T follicular helper cell (primary cell): ENCODE results near the gene PTPRG.

Experiments used
- DNase-seq: peaks from one replicate; pipeline ENCODE4 v3.0.0-alpha.2; 2020; ENCODE audit warnings: low read depth

Gene PTPRG

GRCh38 chr3:61562721-61563312 lies 1.4 kb downstream of the PTPRG start:
- DNase-seq, result no peak

- no peak for DNase-seq
These were observed 2.2 kb downstream of the PTPRG start for GRCh38 chr3:61563313-61564271.

DNA sequence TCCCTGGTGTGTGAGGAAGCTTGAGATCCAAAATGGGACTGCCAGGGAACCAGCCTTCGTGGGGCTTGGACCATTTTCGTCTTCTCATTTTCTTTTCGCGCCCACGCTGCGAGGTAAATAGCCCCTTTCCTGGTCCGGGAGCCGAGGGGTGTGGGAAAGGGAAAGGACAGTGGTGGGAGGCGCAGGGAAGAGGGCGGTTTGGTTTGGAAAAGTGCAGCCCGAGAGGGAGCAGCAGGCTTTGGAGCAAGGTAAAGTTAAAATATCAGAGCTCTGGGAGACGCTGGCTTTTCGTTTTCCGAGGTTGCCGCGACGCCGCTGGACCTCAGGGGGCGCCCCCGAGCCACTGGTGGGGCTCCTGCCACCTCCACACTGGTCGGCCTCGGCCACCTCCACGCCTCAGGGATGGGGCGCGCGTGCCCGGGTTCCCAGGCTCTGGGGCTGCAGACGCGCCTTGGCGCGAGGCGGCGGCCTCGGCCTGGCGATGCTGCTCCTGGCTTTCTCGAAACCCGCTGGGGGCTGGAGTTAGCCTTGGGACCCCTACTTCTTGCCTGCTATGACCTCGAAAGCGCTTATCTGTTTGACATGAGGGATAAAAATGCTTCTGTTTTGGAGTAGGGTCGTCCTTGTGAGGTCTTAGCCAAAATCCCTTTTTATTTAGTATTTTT lies 3.2 kb downstream of the PTPRG start:
- DNase-seq, result no peak

DNA sequence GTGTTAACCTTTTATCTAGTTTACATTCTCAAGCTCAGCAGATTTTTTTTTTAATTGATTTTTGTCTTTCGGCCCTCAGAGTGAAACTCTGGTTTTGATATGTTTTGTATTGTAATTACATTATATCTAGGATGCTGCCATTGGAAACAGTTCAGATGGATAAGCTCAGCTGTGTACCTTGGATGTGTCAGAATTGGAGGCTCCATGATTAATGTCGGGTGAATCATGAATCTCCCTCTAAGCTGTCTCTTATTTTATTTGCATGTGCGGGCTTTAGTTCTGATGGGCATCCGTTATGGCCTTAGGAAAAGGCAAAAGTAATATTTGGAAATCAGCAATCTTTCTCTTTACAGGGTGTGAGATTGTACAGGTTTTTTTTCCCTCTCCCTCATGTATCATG lies 4.2 kb downstream of the PTPRG start:
- DNase-seq, result no peak

GRCh38 chr3:61568127-61568526 lies 6.8 kb downstream of the PTPRG start:
- DNase-seq, result no peak

DNA sequence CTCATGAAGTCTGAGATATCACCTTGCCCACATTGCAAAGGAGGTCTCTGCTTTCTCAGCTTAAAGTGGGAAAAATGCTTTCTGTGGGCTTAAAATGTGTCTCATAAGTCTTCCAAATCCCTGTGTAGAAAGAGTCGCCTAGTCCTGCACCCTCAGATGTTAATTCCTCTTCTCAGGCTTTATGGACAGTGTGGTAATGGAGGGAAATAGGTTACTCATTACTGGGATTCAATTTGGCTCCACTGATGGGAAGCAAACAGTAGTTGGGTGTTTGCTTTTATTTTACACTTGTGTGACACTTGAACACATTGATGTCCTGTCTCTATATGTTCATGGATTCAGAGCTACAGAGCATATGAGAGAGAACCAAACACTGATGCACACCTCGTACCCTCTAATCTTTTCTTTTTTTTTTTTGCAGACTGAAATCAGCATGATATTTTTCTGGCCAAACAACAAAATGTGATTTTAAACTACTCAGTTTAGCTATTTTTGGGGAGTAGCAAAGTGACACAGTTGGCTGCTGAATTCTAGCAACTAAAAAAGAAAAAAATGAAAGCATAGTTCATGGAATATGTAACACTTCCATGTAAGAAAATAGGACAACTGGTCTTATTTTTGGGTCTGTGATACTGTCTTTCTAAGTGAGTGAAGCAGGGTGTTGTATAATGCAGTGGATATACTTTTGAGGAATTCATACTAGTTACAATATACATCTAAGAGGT lies 8.6 kb downstream of the PTPRG start:
- no peak for DNase-seq

- DNase-seq, result no peak
These were observed 9.4 kb downstream of the PTPRG start for GRCh38 chr3:61570813-61571212.

- no peak for DNase-seq
These were observed 10.4 kb downstream of the PTPRG start for GRCh38 chr3:61571516-61572336.

DNA sequence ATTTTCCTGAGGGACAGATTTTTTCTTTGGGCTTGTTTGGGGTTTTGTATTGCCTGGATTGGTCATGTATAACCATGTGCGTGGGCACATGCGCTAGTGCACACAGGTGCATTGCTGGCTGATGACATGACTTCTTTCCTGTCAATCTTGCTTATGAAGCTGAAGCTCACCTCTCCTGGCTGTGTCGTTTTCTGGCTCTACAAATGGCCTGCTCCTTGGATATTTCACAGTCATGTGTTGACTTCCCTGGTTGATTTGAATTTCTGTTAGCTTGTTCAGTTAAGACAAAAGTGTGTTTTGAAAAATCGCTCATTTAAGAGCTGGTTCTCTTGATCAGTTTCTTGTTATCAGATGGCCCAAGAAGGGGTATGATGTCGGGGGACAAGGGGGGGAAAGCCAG lies 11.5 kb downstream of the PTPRG start:
- no peak for DNase-seq

DNA sequence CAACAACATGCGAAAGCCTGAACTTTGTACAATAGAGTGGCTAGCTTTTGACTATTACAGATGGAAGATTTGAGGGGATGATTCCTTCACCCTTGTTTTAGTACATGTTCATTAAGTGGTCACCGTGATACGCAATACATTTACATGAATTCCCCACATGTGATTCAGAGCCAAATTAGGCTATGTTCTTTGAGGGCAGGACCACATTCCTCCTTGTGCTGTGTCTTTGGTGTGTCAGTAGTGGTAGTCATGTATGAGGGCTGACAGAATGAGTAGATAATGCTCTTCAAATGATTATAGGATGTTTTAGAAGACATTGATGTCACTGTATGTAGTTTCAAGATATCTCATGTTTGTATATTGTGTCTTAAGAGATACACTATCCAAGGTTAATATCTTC lies 12.1 kb downstream of the PTPRG start:
- no peak for DNase-seq

DNA sequence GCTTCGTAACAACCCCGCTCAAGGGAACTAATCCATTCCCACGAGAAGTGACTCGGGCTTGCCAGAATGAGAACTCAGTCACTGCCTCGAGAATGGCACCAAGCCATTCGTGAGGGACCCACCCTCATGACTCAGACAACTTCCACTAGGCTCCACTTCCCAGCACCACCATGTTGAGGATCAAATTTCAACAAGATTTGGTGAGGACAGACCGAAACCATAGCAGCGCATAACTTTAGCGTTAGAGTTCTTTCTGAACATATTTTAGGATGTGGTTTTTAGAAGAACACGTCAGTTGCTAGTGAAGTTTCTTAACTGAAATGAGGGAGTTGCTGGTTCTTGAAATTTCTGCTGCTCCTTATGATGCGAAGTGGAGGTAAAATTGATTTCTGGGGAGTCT lies 13.5 kb downstream of the PTPRG start:
- DNase-seq, result no peak

GRCh38 chr3:61575893-61576292 lies 14.5 kb downstream of the PTPRG start:
- no peak for DNase-seq

- no peak for DNase-seq
These were observed 16.4 kb downstream of the PTPRG start for GRCh38 chr3:61577760-61578159.

DNA sequence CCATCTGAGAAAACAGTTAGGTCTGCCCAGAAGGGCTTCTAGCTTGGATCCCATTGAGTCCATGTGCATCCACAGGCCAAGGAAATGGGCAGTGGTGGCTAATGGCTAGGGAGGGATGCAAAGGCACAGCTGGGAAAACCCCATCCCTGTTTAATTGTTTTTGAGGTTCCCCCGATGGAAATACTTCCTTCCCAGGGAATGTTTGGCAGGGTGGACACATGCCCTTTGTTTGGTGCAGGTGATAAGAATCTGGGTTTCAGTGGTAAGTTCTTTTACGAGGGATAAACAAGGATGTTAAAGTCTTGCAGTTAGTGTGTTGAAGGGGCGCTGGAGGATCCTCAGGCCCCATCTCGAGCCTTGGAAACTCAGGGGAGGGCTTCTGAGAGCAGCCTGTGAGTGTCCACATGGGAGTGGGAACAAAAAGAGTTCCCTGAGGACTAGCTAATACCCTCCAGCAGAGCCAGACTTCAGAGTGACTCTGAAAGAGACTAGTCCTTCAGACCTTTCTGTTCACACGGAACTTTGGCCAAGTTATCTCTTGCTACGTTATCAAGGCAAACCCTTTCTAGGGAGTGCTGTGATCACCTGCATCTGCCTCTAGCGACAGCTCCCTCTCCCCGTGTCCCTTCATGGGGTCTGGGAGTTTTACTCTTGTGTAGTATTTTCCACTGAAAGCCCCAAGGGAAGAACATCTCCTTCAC lies 17.4 kb downstream of the PTPRG start:
- DNase-seq, result no peak

GRCh38 chr3:61579685-61580084 lies 18.3 kb downstream of the PTPRG start:
- DNase-seq, result no peak

GRCh38 chr3:61580982-61581643 lies 19.7 kb downstream of the PTPRG start:
- DNase-seq, result no peak

DNA sequence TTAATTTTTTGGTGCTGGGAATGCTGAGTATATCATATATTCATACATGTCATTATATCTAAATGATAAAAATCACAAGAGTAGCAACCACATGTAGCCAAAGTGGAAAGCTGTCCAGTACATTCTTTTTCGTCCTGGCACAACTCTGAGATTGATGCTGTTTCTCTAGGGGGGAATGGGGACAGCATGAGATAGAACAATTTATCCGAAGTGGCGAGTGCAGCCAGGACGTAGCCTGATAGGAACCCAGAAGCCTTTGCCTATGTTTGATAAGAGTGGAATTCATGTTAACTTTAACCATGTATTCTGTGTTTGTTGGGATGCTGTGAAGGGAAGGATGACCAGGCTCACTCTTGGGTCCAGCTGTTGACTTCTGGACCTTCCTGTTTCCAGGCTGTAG lies 20.9 kb downstream of the PTPRG start:
- no peak for DNase-seq

GRCh38 chr3:61582846-61583245 lies 21.5 kb downstream of the PTPRG start:
- no peak for DNase-seq

GRCh38 chr3:61583890-61584875 lies 22.8 kb downstream of the PTPRG start:
- DNase-seq, result no peak
